H7 (cell line): ENCODE data around the gene ASF1B. TPM values are rescaled to one million over a fixed set of nuclear protein-coding genes. Genes with fewer than 3 reads are reported as not detected.

Experiments
- DNase-seq: peaks from one replicate; pipeline ENCODE4 v3.0.0; 2012
- H3K27me3 ChIP-seq: 2 replicates; pipeline ENCODE4 v1.6.0; 2011; ENCODE audit warnings: mild to moderate bottlenecking, low read length; ENCODE audit not compliant: control insufficient read depth, insufficient read depth
- H3K36me3 ChIP-seq: replicated peaks from 2 replicates; pipeline ENCODE4 v1.5.1; 2011; ENCODE audit warnings: low read length; ENCODE audit not compliant: control insufficient read depth, insufficient read depth
- H3K4me3 ChIP-seq: 2 replicates; pipeline ENCODE4 v1.5.1; 2011; ENCODE audit warnings: low read depth, mild to moderate bottlenecking, control low read depth, low read length, moderate library complexity; ENCODE audit not compliant: insufficient read depth
- total RNA-seq: library from RNA; depleted of rRNA; stranded (reverse); fragments of >200 nt; shearing (Covaris generic); gene quantifications from 2 replicates; pipeline ENCODE4 v1.2.3, GENCODE V29; 2014

Gene ASF1B
- total RNA-seq, 1 experiment from 2014 or later = 76.2 TPM

DNA sequence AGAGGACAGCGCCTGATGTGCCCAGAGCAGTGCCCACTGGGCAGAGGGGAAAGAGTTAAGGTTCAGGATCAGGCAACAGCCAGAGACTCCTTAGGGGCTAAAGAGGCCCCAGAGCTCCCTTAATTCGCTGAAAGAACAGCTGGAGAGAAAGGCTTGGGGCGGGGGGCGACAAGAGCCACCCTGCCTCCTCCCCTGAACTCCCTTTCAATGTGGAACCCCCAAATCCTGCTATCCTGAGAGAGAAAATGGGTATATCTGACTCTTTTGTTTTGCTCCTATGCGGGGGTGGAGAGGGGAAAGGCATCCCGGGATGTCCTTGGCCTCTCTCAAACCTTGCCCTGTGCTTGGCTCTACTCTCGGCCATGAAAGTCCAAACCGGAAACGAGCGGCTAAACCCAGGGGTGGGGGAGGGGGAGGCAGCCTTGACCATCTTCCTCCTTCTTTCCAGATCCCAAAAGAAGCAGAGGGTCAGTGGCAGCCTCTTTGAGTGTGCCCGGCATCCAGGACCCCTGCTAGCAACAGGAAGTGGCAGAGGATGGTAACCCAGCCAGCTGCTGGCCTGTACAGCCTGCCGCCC lies 23.5 kb downstream of the ASF1B start:
- Histone ChIP-seq H3K4me3 (no peak overlapping the region), H3K36me3 (no peaks in the 10 kb centered on the region), H3K27me3 (no peaks in the 10 kb centered on the region)
- peak; percentile 77 for DNase-seq

DNA sequence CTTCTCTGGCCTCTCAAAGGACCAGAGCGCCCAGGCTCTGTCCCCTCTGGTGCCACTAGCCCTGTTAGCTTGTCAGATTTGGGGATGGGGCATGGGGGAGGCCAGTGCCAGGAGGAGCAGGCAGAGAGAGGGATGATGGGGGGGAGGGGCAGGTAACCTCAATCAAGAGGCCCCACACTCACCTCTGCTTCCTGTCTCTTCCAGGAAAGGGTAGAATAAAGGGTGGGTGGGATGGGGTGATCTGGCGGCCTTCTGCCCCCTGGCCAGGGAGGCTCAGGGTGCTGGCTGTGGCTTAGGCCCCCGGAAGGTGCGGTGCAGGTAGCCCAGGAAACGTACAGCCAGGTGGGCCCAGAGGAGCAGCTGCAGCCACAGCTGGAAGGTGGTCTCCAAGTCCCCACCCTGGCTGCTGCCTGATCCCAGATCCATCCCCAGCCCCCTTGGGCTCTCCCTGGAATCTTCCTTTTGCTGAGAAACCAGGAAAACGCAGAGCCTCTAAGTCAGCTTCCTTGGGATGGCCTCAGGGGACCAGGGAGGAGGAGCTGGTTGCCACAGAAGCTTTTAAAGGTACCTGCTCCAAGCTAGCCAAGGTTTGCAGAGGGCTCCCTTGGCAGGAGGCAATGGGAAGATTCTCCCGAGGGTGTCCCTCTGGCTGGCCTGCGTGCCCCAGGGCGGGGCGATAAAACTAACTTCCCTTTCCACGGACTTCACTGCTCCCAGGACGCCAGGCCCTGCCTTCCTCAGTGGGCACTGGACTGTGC lies 24.2 kb downstream of the ASF1B start:
- H3K4me3 ChIP-seq = no peak overlapping the region
- H3K27me3 ChIP-seq = no peaks in the 10 kb centered on the region
- DNase-seq = peak; percentile 73
- H3K36me3 ChIP-seq = no peaks in the 10 kb centered on the region

DNA sequence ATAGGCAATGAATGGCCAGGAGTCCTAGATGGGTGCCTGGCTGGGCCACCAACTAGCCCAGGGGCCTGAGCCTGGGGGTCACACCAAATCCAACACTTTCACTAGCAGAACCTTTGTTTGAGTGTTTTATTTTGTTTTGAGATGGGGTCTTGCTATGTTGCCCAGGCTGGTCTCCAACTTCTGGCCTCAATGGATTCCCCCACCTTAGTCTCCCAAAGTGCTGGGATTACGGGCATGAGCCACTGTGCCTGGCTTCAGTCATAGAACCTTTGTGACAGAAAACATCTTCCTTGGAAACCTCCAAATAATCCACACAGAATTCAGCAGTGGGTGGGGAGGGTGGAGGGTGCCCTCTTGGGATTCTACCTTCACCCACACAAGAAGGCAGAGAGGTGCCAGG lies 24.9 kb downstream of the ASF1B start:
- no peak for DNase-seq
- Histone ChIP-seq H3K4me3 (no peak overlapping the region), H3K36me3 (no peaks in the 10 kb centered on the region), H3K27me3 (no peaks in the 10 kb centered on the region)

DNA sequence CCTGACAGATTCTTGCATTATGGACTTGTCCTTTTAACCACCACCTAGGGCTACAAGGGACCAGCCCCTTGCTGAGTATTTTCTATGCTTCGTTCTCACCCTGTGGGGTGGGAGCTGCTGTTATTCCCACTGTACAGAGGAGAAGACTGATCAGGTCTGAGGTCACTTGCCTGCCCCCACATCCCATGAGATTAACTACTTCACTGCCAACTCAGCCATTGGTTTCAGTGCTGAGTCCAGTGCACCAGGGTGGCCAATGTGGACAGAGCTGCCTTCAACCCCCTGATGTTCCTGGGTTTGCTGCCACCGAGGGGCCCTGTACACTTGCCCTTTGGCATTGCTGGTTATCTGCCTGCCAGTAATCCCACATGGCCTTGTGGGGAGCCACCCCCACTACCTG lies 25.7 kb downstream of the ASF1B start:
- Histone ChIP-seq H3K27me3 (no peaks in the 10 kb centered on the region), H3K4me3 (no peak overlapping the region), H3K36me3 (no peaks in the 10 kb centered on the region)
- DNase-seq = peak; percentile 37

DNA sequence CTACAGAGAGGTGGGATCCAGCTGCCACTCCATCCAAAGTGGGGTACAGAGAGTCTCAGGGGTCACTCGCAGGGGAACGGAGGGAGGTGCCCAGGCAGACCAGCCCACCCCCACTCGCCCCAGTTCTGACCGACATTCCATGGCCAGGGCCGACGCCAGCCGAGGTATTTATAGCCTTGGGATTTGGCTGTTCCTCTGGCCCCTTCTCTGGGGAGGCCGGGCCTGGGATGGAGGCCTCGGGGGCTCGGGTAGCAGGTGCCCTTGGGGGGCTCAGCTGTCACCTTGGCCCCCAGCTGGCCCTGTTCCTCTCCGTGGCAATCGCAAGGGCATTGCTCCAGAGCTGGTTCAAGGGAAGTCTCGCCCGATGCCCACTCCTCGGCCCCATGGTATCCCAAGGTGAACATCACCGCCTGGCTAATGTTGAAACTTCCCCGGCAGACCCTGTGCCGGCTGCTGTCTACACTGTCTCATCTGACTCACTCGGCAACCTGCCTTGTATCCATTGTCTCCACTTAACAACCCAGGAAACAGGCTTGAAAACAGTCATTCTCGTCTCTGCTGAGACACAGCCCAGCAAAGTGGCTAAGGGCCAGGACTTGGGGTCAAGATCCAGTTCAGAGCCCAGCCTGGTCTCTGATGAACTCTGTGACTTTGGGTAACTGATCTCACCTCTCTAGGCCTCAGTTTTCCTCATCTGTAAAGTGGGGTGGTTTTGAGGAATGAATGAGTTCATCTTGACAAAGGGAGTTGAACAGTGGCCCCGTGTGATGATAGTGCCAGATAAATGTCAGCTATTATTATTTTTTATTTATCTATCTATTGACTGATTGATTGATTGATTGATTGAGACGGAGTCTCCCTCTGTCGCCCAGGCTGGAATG lies 28.6 kb downstream of the ASF1B start:
- Histone ChIP-seq H3K36me3 (no peaks in the 10 kb centered on the region; the same call in 1 of the 2 replicates), H3K27me3 (no peaks in the 10 kb centered on the region), H3K4me3 (no peak overlapping the region)
- DNase-seq = peak; percentile 50

DNA sequence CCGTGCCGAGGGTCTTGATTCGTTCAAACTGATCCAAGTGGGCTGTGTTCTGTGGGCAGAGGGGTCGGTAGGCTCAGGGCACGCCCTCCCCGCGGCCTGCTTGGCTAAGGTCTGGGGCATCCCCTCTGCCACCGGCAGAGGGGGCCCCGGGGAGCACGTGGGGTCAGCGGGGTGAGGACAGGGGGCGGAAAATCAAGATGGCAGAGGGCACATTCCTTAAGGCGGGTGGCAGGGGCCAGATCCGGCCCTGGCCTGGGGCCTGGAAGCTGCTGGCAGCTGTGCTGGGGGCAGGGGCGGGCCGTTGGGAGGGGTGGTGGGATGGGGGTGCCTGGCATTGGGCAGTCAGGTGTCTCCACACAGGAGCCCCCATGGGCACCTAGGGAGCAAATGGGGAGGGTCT lies 29.5 kb downstream of the ASF1B start:
- Histone ChIP-seq H3K36me3 (no peaks in the 10 kb centered on the region; the same call in 1 of the 2 replicates), H3K4me3 (no peak overlapping the region), H3K27me3 (no peaks in the 10 kb centered on the region)
- DNase-seq = peak; percentile 75

DNA sequence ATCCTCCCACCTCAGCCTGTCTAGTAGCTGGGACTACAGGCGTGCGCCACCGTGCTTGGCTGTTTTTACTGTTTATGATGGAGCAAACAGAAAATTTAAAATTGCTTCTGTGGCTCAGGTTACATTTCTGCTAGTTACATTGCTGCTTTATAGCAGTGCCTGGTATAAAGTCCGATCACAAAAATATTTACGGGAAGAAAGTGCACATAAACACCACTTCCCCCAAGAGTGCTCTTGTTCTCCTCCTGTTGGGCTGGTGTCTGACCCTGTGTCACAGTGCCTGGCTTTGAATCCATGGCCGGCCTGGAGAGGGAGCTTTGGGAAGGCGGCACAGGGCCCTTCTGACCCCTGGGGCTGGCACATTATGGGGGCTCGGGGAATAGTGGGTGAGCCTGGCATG lies 30.7 kb downstream of the ASF1B start:
- H3K27me3 ChIP-seq = no peaks in the 10 kb centered on the region
- no peak overlapping the region for H3K4me3 ChIP-seq
- no peaks in the 10 kb centered on the region; the same call in none of the 2 replicates for H3K36me3 ChIP-seq

DNA sequence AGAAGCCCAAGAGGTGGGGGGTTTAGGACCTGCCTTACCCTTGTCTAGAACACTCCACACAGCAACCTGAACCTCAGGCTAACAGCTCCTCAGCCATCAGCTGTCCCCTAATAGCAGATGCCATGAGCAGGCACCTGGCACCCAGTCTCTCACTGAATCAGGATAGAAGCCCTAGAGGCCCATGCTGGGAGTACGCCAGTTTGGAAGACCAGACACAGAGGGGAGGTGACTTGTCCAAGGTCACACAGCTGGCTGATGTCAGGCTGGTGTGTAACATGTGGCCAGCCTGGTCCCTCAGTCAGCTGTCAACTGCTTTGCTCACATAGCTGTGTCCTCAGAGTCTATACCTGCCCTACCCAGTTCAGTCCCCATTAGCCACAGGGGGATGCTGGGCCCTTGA lies 33.1 kb downstream of the ASF1B start:
- no peaks in the 10 kb centered on the region for H3K27me3 ChIP-seq
- DNase-seq = no peak
- H3K4me3 ChIP-seq = no peak overlapping the region
- no peaks in the 10 kb centered on the region; the same call in none of the 2 replicates for H3K36me3 ChIP-seq

More for the DNA sequence above, 30.7 kb downstream of the ASF1B start:
- DNase-seq = peak; percentile 37

DNA sequence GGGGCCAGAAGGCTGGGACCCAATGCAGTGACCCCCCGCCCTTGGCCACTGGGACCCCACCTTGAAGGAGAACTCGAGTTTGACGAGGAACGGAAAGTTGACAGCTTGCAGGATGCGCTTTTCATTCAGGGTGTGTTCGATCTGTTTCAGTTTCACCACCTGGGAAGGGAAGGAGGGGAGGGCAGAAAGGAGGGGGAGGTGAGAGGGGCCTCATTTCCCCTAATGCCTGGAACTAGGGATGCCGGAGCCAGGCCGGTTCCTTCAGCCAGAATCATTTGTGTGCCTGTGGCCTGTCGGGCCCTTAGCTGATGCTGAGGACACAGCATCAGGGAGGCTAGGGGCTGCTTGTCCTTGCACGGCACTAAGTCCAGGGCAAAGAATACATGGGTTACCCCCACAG lies 33.6 kb downstream of the ASF1B start:
- no peaks in the 10 kb centered on the region for H3K27me3 ChIP-seq
- no peaks in the 10 kb centered on the region; the same call in none of the 2 replicates for H3K36me3 ChIP-seq
- DNase-seq = no peak
- H3K4me3 ChIP-seq = no peak overlapping the region

DNA sequence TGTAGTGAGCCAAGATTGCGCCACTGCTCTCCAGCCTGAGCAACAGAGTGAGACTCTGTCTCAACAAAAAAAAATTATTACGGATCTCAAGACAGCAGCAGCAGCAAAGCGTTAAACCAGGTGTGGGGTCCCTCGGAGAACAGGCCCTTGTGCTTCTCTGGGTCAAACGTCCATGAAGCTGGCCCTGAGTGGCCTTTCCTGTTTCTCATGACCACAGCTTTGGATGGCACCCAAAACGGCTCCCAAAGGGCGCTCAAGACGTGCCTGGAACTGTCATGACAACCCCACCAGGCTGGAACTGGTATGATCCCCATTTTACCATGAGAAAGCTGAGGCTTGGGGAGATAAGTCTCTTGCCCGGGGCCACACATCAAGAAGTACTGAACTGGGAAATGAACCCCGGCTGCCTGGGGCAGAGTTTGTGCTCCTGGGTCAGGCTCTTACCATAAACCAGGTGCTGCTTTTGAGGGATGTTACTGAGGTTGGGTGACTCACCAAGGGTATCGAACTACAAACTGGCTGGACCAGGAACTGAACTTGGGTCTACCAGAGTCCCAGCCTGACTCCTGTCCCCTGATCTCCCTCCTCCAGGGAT lies 34.2 kb downstream of the ASF1B start:
- Histone ChIP-seq H3K27me3 (no peaks in the 10 kb centered on the region), H3K36me3 (no peaks in the 10 kb centered on the region; the same call in none of the 2 replicates), H3K4me3 (no peak overlapping the region)
- no peak for DNase-seq

DNA sequence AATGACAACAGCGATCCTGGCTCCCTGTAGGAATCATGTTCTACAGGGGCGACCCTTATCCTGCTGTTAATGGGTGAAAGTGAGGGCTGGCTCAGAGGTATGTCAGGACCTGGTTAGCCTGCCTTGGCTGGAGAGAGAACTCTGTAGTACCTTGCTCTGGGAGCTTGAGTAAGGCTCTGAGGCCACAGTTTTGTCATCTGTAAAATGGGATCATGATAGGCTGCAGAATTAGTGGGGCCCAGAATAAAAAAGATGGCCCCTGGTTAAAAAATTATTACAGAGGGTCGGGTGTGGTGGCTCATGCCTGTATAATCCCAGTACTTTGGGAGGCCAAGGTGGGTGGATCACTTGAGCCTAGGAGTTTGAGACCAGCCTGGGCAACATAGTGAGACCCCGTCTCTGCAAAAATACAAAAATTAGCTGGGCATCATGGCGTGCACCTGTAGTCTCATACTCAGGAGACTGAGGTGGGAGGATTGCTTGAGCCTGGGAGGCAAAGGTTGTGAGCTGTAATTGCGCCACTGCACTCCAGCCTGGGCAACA lies 35.3 kb downstream of the ASF1B start:
- DNase-seq = no peak
- Histone ChIP-seq H3K36me3 (peaks cover 1% of the 10 kb centered on the region), H3K4me3 (no peak overlapping the region), H3K27me3 (no peaks in the 10 kb centered on the region)

DNA sequence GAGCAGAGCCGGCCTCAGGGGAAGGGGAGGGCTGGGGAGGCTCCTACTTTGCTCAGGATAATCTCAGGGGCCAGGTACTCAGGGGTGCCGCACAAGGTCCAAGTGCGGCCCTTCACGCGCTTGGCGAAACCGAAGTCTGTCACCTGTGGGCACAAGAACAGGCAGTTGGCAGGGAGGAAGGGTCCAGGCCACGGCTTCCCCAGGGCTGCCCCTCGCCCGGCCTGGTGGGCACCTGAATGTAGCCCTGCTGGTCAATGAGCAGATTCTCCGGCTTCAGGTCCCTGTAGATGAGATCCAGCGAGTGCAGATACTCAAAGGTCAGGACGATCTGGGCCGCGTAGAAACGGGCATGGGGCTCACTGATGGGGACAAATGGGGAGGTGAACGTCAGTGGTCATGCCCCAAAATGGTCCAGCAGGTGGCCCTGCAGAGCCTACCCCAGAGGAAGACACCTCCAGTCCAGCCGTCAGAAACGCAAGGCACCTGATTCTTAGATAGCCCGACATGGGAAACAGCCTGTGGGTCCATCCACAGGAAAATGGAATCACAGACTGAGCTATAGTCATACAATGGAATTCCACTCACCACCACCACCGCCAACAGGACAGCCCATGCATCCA lies 38.7 kb downstream of the ASF1B start:
- DNase-seq = peak; percentile 71
- H3K36me3 ChIP-seq = peaks cover 1% of the 10 kb centered on the region; the same call in 1 of the 2 replicates
- no peak overlapping the region for H3K4me3 ChIP-seq
- H3K27me3 ChIP-seq = no peaks in the 10 kb centered on the region

DNA sequence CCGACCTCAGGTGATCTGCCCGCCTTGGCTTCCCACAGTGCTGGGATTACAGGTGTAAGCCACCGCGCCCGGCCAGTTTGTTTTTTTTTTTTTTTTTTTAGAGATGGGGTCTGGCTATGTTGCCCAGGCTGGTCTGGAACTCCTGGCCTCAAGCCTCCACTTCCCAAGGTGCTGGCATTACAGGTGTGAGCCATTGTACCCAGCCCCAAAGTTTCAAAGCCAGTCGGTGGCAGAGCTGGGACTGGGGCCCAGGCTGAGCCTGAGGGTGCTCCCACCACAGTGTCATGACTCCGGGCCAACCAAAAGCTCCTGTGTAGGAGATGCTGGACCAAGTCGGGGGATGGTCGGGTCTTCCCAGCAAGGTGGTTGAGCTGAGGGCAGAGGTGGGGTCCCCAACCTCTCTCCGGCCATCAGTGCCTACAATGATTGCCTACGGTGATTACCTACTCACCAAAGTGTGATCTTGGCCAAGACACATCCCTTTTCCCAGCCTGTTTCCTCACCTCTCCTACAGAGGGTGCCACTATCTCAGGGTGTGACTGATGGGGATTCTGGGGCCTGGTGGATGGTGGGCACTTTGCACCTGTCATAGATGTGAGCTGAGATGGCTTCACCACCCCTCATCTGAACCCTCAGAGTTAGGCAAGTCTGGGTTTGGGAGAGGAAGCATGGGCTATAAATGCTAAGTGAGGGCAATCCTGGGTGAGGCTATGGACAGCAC lies 40.0 kb downstream of the ASF1B start:
- Histone ChIP-seq H3K27me3 (no peaks in the 10 kb centered on the region), H3K4me3 (no peak overlapping the region), H3K36me3 (peaks cover 1% of the 10 kb centered on the region; the same call in 1 of the 2 replicates)
- DNase-seq = peak; percentile 65
